Stimulated activated CD4-positive, alpha-beta T cell treated with anti-CD3 and anti-CD28 coated beads, Interleukin-15, amount 100 ng/mL, for 24 hours (primary cell): ENCODE results near the gene RPS6KA4.
A peak's percentile ranks its signal among the peaks of the same experiment; 100 is the strongest.
"Not testable (repeated sequence)": the region's sequence is repeated elsewhere in the genome, so short reads cannot be mapped to it uniquely, and the experiment has no call there.

Experiments used
- DNase-seq: peaks from one replicate; pipeline ENCODE4 v3.0.0-alpha.2; 2020

The RPS6KA4 gene

DNA sequence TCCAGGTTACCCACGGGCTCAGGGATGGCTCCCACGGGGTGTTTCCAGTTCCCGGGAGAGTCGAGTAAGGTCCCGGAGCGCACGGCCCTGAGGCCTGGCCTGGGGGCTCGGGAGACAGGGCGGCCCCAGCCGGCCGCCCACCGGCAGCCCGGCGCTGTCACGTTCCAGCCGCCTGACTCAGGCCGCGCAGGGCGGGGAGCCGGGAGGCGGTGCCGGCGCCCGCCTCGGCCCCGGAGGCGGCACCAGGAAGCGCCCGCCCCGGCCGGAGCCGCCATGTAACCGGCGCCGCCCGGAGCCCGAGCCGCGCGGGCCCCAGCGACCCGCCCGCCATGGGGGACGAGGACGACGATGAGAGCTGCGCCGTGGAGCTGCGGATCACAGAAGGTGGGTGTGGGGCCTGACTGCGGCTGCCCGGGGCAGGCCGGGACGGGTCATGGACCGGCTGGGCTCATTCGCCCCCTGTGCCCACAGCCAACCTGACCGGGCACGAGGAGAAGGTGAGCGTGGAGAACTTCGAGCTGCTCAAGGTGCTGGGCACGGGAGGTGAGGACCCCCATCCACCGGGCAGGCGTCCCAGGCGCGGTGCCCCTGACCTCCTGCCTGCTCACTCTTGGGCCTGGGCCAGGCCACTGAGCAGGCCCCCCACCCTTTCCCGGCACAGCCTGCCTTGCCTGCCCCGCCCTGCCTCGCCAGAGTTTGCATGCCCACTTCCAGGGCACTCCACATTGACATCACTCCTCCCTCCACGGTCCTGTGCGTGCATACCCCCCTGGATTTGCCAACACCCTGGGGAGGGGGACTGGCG is at the start of gene RPS6KA4:
RPS6KA4 (plus strand) TSS at position 256 of the 805 bp plus-strand sequence; CDS start at position 330, 74 bp downstream.
- DNase-seq: peak; percentile 75

DNA sequence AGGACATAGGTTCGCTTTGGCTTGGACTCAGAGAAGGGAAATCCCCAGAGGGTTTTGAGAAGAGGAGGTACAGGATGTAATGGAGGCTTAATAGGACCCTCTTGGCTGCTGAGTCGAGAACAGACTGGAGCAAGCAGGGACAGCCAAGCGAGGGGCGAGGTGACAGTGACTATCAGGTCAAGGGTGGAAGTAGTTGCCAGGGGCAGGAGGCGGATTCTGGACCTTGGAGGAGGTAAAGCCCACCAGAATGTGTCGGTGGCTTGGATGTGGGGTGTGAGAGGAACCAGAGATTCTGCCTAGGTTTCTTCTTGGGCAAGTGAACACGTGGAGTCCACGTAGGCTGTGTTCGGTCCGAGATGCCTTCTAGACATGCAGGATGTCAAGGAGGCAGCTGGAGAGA is 46.0 kb upstream of the RPS6KA4 start:
- no peak for DNase-seq

DNA sequence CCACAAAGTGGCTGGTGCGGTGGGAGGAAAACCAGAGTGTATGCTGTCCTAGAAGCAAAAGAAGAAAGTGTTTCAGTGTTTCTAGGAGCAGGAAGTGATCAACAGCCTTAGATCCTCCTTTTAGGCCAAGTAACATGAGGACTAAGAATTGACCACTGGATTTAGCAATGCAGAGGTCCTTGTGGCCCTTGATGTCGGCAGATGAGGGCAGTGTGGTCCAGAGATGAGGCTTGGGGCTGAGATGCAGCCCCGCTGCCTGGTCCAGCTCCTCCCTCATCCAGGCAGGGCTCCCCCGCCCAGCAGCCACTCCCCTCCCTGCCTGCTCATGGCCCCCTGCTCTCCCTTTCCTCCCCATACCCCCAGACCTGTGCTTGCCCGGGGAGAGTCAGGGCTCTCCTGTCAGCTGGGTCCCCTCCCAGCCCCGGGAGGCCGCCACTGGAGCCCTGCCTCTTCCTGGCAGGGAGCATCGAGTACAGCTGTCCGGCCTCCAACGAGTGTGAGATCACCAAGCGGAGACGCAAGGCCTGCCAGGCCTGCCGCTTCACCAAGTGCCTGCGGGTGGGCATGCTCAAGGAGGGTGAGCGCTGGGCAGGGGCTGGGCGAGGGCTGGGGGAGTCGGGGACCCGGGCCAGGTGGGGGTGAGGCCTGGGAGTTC is 45.3 kb upstream of the RPS6KA4 start:
- DNase-seq: no peak

DNA sequence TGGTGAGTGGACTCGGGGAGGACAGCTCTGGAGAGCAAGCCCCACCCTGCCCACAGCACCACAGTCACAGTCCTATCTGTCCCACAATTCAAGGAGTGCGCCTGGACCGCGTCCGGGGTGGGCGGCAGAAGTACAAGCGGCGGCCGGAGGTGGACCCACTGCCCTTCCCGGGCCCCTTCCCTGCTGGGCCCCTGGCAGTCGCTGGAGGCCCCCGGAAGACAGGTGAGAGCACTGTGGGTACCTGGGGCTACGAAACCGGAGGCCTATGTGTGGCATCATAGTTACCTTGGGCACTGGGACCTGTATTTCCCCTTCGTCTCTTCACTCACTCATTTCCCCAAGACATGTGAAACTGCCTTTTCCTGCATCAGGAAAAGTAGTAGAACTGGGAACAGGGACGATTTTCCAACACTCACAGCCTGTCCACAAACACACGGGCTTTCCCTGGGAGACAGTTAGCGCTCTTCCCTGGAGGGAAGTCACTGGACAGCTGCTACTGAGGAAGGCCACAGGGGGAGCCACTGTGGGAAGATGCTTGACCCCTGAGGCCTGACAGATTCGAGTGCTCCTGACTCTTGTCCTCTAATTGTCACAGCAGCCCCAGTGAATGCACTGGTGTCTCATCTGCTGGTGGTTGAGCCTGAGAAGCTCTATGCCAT is 44.7 kb upstream of the RPS6KA4 start:
- DNase-seq: no peak

DNA sequence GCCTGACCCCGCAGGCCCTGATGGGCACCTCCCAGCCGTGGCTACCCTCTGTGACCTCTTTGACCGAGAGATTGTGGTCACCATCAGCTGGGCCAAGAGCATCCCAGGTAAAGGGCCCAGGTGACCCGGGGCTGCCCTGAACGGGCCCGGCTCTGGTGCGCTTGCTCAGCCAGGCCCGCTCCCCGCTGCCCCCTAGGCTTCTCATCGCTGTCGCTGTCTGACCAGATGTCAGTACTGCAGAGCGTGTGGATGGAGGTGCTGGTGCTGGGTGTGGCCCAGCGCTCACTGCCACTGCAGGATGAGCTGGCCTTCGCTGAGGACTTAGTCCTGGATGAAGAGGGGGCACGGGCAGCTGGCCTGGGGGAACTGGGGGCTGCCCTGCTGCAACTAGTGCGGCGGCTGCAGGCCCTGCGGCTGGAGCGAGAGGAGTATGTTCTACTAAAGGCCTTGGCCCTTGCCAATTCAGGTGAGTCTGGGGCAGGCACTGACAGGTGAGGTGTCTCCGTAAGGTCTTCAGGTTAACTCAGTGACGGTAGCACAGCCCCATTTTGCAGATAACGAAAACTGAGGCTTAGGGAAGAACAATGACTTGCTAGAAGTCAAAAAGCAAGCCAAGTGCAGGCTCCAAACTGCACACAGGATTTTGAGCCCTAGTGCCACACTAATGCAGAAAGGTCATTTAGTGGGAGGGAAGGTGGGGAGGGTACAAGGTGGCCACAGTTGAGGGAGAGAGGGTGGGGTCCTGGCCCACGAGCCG is 44.0 kb upstream of the RPS6KA4 start:
- DNase-seq: no peak

DNA sequence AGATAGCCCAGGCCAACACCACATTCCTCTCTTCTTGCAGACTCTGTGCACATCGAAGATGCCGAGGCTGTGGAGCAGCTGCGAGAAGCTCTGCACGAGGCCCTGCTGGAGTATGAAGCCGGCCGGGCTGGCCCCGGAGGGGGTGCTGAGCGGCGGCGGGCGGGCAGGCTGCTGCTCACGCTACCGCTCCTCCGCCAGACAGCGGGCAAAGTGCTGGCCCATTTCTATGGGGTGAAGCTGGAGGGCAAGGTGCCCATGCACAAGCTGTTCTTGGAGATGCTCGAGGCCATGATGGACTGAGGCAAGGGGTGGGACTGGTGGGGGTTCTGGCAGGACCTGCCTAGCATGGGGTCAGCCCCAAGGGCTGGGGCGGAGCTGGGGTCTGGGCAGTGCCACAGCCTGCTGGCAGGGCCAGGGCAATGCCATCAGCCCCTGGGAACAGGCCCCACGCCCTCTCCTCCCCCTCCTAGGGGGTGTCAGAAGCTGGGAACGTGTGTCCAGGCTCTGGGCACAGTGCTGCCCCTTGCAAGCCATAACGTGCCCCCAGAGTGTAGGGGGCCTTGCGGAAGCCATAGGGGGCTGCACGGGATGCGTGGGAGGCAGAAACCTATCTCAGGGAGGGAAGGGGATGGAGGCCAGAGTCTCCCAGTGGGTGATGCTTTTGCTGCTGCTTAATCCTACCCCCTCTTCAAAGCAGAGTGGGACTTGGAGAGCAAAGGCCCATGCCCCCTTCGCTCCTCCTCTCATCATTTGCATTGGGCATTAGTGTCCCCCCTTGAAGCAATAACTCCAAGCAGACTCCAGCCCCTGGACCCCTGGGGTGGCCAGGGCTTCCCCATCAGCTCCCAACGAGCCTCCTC is 43.1 kb upstream of the RPS6KA4 start:
- DNase-seq: not testable (repeated sequence)

DNA sequence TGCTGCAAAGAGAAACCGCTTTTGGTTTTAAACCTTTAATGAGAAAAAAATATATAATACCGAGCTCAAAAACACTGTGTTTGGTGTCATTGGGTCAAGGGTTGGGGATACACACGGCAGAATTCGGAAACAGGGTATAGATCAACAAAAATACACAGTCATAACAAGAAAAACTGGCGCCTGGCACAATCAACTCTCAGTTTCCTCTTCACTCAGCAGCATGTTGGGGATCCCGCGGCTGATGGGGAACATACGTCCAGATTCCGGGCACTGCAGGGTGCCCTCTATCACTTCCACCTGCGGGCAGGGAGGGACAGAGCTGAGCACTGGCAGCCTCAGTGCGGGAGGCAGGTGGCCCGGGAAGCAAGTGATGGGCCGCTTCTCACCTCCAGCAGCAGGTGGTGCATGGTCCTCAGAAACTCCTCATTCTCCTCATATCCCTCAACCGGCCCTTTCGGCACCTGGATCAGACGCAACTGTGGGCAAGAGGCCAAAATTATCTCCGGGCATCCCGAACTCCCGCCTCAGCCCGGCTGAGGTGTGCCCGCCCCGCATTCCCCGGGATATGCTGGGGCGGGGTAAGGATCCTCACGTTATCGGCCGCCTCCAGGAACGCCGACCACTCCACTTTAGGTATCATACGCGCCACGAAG is 42.2 kb upstream of the RPS6KA4 start:
- peak; percentile 54 for DNase-seq

DNA sequence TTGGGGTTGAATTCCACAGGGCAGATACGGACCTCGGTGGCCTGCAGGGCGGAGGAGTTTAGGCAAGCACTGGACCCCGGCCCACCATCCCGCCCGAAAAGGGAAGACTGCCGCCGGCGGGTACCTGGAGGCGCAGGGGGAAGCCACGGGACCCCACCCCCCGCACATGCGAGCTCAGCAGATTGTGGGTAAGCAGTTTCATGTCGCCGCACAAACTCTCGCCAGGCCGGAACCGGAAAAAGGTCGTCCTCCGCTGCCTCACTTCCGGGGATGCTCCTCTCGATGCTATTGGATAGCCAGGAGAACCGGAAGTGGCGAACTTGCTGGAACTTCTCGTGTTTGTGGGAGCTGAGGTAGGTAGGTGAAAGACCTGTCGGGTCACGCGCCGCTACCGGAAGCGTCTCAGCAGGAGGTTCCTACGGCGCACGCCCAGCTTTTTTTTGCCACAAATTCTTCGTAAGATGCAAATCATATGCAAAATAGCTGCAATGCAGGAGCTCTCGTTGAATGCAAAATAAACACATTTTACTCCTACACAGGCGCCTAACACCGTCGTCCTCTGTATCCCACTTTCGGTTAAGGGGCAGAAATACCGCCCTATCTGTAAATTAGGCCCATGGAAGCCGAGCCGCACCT is 41.5 kb upstream of the RPS6KA4 start, which contains the start of gene TRMT112:
TRMT112 (minus strand) TSS at position 235 of the 636 bp plus-strand sequence; CDS start at position 202, 33 bp downstream.
- peak; percentile 98 for DNase-seq

DNA sequence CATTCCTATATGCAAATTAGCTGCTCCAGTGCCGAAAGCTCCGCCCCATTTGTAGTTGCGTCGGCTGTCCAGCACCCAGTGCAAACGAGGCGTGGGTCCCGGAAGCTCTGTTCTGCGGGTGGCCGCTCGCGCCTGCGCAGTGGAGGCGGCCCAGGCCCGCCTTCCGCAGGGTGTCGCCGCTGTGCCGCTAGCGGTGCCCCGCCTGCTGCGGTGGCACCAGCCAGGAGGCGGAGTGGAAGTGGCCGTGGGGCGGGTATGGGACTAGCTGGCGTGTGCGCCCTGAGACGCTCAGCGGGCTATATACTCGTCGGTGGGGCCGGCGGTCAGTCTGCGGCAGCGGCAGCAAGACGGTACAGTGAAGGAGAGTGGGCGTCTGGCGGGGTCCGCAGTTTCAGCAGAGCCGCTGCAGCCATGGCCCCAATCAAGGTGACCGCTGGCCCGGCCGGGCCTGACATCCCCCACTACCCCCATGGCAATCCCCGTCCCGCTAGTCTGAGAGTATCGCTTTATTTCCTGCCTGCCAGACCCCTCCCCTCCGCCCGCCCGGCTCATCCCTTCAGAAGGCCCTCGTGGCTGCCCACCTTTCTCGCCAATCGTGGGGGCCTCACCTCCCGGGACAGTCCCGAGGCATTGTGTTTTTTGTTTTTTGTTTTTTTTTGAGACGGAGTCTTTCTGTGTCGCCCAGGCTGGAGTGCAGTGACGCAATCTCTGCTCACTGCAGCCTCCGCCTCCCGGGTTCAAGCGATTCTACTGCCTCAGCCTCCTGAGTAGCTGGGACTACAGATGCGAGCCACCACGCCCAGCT is 40.8 kb upstream of the RPS6KA4 start, which contains the start of gene PRDX5:
PRDX5 (plus strand) TSS at position 161 of the 805 bp plus-strand sequence; CDS start at position 256, 95 bp downstream.
- DNase-seq: peak; percentile 96

DNA sequence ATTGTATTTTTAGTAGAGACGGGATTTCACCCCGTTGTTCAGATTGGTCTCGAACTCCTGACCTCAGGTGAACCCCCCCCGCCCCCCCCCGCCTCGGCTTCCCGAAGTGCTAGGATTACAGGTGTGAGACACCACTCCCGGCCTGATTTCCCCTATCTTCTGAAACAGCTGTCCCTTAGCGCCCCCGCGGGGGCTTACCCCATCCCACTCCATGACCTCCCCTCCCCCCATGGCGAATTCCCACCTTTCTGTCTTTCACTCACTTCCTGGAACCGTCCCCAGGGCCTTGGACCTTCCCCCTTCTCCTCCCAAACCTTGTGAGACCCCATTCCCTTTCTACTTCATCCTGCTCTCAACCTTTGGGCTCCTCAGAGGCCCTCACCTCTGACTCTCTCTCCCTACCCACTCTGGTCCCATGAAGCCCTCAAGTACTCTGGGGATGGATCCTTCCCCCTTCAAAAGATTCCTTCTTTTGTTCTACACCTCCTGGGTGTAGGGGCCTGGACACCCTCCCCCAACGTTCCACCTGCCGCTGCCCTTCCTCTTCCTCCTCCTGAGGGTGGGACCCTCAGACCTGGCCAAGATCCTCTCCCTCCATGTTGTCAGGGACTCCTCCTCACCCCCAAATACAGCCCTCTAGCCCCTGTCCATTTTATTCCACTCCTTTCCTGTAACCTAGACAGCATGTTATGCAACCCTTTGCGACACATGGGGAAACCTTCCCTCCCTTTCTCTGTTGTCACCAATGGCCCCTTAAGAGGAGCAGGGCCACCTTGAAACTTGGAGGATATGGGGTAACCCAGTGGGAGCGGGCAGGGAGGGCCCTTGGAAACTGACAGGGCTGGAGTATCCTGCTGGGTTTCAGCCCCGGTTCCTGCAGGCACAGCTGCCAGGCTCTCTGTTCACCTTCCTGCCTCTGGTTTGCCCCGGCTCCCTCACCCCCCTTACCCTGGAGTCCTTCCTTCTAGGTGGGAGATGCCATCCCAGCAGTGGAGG is 39.9 kb upstream of the RPS6KA4 start:
- DNase-seq: no peak

DNA sequence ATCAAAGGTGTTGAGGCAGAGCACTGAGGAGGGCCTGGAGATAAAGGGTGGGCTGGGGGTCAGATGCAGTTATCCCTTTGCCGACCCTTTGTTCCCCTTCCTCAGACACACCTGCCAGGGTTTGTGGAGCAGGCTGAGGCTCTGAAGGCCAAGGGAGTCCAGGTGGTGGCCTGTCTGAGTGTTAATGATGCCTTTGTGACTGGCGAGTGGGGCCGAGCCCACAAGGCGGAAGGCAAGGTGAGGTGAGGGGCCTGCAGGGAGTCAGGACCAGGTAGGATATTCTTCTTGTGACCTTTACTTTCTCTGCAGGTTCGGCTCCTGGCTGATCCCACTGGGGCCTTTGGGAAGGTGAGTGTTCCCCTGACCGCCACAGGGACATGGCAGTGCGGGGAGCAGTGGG is 38.4 kb upstream of the RPS6KA4 start:
- no peak for DNase-seq

DNA sequence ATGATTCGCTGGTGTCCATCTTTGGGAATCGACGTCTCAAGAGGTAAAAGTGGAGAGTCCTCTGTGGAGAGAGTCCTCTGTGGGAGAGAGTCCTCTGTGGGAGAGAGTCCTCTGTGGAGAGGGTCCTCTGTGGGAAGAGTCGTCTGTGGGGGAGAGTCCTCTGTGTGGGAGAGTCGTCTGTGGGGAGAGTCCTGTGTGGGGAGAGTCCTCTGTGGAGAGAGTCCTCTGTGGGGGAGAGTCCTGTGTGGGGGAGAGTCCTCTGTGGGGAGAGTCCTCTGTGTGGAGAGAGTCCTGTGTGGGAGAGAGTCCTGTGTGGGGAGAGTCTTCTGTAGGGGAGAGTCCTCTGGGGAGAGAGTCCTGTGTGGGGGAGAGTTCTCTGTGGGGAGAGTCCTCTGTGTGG is 37.9 kb upstream of the RPS6KA4 start:
- DNase-seq: no peak

DNA sequence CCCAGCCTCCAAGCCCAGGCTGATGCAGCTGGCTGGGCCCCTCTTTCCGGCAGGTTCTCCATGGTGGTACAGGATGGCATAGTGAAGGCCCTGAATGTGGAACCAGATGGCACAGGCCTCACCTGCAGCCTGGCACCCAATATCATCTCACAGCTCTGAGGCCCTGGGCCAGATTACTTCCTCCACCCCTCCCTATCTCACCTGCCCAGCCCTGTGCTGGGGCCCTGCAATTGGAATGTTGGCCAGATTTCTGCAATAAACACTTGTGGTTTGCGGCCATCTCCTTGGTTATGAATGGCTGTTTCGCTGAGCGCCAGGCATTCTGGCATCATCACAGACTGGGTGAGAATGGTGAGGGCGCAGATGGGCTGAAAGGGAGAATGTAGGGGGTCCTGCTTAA is 37.4 kb upstream of the RPS6KA4 start:
- no peak for DNase-seq

DNA sequence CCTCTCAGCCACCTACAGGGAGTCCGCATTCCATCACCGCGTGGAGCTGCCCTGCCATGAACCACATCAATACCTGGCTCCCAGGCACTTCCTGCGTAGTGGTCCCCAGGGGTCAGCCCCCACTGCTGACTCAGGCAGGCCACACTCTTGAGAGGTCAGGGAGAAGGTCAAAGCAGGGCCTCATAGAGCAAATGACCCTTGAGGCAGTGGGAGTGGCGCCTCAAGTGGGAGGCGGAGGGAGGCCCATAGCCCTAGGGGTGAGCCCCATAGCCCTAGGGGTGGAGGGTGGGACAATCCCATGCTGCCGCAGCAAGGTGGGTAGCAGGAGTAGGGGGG is 36.1 kb upstream of the RPS6KA4 start:
- DNase-seq: no peak

DNA sequence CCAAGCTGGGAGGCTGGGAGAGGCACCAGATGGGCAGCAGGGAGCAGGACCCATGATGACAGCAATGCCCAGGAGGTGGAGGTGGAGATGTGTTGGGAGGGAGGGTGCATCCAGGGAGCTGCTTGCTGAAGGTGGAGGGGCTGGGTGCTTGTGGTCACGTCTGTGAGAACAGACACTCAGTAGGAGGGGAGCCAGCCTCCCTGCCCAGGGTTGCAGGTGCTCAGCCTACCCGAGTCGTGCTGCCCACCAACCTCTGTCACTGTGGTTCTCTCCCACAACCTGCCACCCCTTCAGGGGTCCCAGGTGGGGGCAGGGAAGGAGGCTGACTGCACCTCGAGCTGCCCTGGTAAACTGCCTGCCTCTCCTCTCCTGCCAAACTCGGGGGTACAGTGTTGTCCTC is 35.6 kb upstream of the RPS6KA4 start:
- no peak for DNase-seq

DNA sequence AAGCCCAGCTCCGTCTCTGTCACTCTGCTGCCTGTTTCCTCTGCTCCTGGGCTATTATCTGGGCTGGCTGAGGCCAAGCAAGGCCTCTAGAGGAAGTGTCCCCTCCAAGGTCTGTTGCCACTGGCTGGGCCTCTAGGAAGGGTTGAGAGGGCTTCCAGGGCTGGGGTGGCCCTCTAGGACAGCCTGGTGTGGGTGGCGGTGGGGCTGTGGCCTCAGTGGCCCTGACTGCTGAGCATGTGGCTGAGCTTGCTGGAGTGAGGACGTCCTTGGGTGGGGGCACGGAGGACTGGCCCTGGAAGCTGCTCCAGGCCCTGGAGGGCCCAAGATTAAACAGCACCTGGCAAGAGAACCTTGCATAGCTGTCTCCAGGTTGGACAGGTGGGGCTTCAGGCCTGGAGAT is 35.0 kb upstream of the RPS6KA4 start:
- not testable (repeated sequence) for DNase-seq

DNA sequence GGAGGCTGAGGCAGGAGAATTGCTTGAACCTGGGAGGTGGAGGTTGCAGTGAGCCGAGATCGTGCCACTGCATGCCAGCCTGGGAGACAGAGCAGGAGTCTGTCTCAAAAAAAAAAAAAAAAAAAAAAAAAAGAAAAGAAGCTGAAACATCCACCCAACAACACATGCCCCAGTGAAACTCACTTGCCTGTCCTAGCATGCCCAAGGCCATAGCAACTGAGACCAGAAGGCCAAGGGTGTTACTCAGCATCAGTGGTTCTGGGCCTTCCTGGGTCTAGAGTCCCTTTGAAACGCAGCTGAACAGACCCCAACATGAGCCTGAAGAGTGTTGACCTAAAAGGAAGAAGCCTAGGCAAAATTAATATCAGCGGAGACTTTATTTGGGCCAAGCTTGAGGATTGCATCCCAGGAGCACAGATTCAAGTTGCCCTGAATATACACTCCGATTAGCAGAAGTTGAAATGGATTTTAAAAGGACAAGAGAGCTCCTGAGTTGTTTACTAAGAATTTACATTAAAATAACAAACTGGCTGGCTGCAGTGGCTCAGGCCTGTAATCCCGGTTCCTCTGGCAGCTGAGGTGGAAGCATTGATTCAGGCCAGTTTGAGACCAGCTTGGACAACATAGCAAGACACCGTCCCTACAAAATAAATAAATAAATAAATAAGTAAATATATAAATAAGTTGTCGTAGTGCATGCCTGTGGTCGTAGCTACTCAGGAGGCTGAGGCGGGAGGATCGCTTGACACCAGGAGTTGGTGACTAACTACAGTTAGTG is 34.1 kb upstream of the RPS6KA4 start:
- DNase-seq: no peak

DNA sequence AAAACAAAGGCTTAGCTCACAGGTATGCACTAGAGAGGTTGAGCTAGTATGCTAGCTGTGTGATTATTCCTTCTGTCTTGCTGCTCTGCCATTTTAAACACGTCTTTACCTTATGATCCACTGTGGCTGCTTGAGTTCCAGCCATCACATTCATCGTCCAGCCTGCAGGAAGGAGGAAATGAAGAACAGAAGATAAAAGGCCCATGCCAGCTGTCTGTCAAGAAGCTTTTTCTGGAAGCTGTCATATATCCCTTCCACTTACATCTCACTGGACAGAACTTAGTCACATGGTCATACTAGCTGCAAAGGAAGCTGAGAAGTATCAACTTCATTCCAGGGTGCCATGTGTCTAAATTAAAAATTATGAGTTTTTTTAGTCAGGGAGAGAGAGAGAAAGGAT is 31.6 kb upstream of the RPS6KA4 start:
- DNase-seq: no peak
